Mammary epithelial cell (primary cell): ENCODE results near the gene HYDIN.
"Not testable (repeated sequence)": the region's sequence is repeated elsewhere in the genome, so short reads cannot be mapped to it uniquely, and the experiment has no call there.

Source experiments
- CTCF ChIP-seq, 2 donors: IDR thresholded peaks in 1 of 2; conservative IDR thresholded peaks in 1 of 2; 2 replicates each; pipeline ENCODE4 v1.5.1; 2011 to 2012; ENCODE audit warnings: inconsistent platforms in 2 of 2, low read length in 2 of 2, mild to moderate bottlenecking in 2 of 2, control low read depth in 1 of 2, low read depth in 1 of 2; ENCODE audit not compliant: insufficient read depth in 1 of 2; ENCODE audit errors: extremely low read depth in 1 of 2
- EZH2 ChIP-seq: IDR thresholded peaks from 2 replicates; pipeline ENCODE4 v1.6.1; 2012; ENCODE audit warnings: low read length, inconsistent platforms, borderline replicate concordance

- not testable (repeated sequence) for TF ChIP-seq CTCF (conservative IDR thresholded peaks at IDR 0.05 in 1 of 2, IDR thresholded peaks at IDR 0.05 in 1 of 2; ENCODE audit: extremely low read depth in 1 of 2, insufficient read depth in 1 of 2, low read depth in 1 of 2, low read length in 2 of 2); EZH2
Measured at GRCh38 chr16:71019067-71019682, 211.3 kb downstream of the HYDIN start.
